ENCODE results near the gene TNIK. TPM values are rescaled to one million over a fixed set of nuclear protein-coding genes. Genes with fewer than 3 reads are reported as not detected.

The TNIK gene
- total RNA-seq, 1 donor from 2014 or later = 15.5 TPM

GRCh38 chr3:171267104-171267503 is 193.1 kb downstream of the TNIK start:
- Mint-ChIP-seq H3K27ac (ENCODE audit: unreplicated experiment) (peak overlapping the region; percentile 37), H3K27me3 (ENCODE audit: unreplicated experiment) (no peaks in the 10 kb centered on the region), H3K9me3 (ENCODE audit: unreplicated experiment) (no peaks in the 10 kb centered on the region), H3K4me3 (ENCODE audit: unreplicated experiment) (no peak overlapping the region), H3K36me3 (ENCODE audit: unreplicated experiment) (peaks cover 2% of the 10 kb centered on the region), H3K4me1 (ENCODE audit: unreplicated experiment) (peaks cover 41% of the 10 kb centered on the region)
- DNase-seq (ENCODE audit: extremely low spot score, unreplicated experiment) = no peak
- TF ChIP-seq CTCF (IDR thresholded peaks at IDR 0.05) = no peak

GRCh38 chr3:171266740-171267073 is 193.5 kb downstream of the TNIK start:
- H3K36me3 Mint-ChIP-seq (ENCODE audit: unreplicated experiment) = peaks cover 2% of the 10 kb centered on the region
- H3K27me3 Mint-ChIP-seq (ENCODE audit: unreplicated experiment) = no peaks in the 10 kb centered on the region
- H3K27ac Mint-ChIP-seq (ENCODE audit: unreplicated experiment) = peak overlapping the region; percentile 37

GRCh38 chr3:171266034-171266739 is 194.0 kb downstream of the TNIK start:
- H3K4me3 Mint-ChIP-seq (ENCODE audit: unreplicated experiment) = no peak overlapping the region
- H3K9me3 Mint-ChIP-seq (ENCODE audit: unreplicated experiment) = no peaks in the 10 kb centered on the region
- peak overlapping the region; percentile 56 for H3K27ac Mint-ChIP-seq (ENCODE audit: unreplicated experiment)
- H3K4me1 Mint-ChIP-seq (ENCODE audit: unreplicated experiment) = peaks cover 44% of the 10 kb centered on the region
- no peaks in the 10 kb centered on the region for H3K27me3 Mint-ChIP-seq (ENCODE audit: unreplicated experiment)
- no peak for TF ChIP-seq CTCF (IDR thresholded peaks at IDR 0.05)
- peaks cover 2% of the 10 kb centered on the region for H3K36me3 Mint-ChIP-seq (ENCODE audit: unreplicated experiment)
- DNase-seq (ENCODE audit: extremely low spot score, unreplicated experiment) = no peak

More at GRCh38 chr3:171266740-171267073, 193.5 kb downstream of the TNIK start:
- Mint-ChIP-seq H3K4me1 (ENCODE audit: unreplicated experiment) (peaks cover 41% of the 10 kb centered on the region), H3K4me3 (ENCODE audit: unreplicated experiment) (no peak overlapping the region), H3K9me3 (ENCODE audit: unreplicated experiment) (no peaks in the 10 kb centered on the region)
- no peak for DNase-seq (ENCODE audit: extremely low spot score, unreplicated experiment)
- TF ChIP-seq CTCF (IDR thresholded peaks at IDR 0.05) = no peak

- no peak overlapping the region for H3K4me3 Mint-ChIP-seq (ENCODE audit: unreplicated experiment)
- H3K27ac Mint-ChIP-seq (ENCODE audit: unreplicated experiment) = no peak overlapping the region
- no peak for DNase-seq (ENCODE audit: extremely low spot score, unreplicated experiment)
- peaks cover 36% of the 10 kb centered on the region for H3K4me1 Mint-ChIP-seq (ENCODE audit: unreplicated experiment)
- H3K27me3 Mint-ChIP-seq (ENCODE audit: unreplicated experiment) = no peaks in the 10 kb centered on the region
- H3K9me3 Mint-ChIP-seq (ENCODE audit: unreplicated experiment) = no peaks in the 10 kb centered on the region
- H3K36me3 Mint-ChIP-seq (ENCODE audit: unreplicated experiment) = peaks cover 2% of the 10 kb centered on the region
- no peak for TF ChIP-seq CTCF (IDR thresholded peaks at IDR 0.05)
These were observed 195.4 kb downstream of the TNIK start for GRCh38 chr3:171264758-171265157.

- TF ChIP-seq CTCF (IDR thresholded peaks at IDR 0.05) = no peak
- no peaks in the 10 kb centered on the region for H3K27me3 Mint-ChIP-seq (ENCODE audit: unreplicated experiment)
- no peaks in the 10 kb centered on the region for H3K36me3 Mint-ChIP-seq (ENCODE audit: unreplicated experiment)
- DNase-seq (ENCODE audit: extremely low spot score, unreplicated experiment) = no peak
- no peaks in the 10 kb centered on the region for H3K9me3 Mint-ChIP-seq (ENCODE audit: unreplicated experiment)
- H3K4me1 Mint-ChIP-seq (ENCODE audit: unreplicated experiment) = peaks cover 48% of the 10 kb centered on the region
- no peak overlapping the region for H3K4me3 Mint-ChIP-seq (ENCODE audit: unreplicated experiment)
- H3K27ac Mint-ChIP-seq (ENCODE audit: unreplicated experiment) = no peak overlapping the region
These were observed 197.8 kb downstream of the TNIK start for GRCh38 chr3:171262431-171262830.
